IMR-90 (cell line): ENCODE data around the gene EXOC2. TPM values are rescaled to one million over a fixed set of nuclear protein-coding genes. Genes with fewer than 3 reads are reported as not detected.

ENCODE experiments used
- ATAC-seq: fragments of 200-7000 bp; cut with Tn5 transposase; 2 replicates; pipeline ENCODE4 v1.9.1; 2020; ENCODE audit warnings: low read depth, mild to moderate bottlenecking, moderate library complexity
- BruUV-seq: library from RNA; stranded (reverse); fragments of 400-500 nt; replicated peaks from 2 replicates; lab custom pipeline; 2021; lab: Mats Ljungman, UMichigan
- CTCF ChIA-PET: fragments of 300-600 bp; formaldehyde crosslinking; extraction: SDS; loops from one replicate; lab custom pipeline; 2021; ENCODE audit warnings: antibody characterized with exemption; lab: Yijun Ruan, JAX
- POLR2A ChIA-PET: fragments of 300-600 bp; sonication (Branson Sonifier 250); formaldehyde crosslinking; loops from one replicate; lab custom pipeline; 2022; ENCODE audit warnings: antibody characterized with exemption; ENCODE audit not compliant: unreplicated experiment; lab: Charles Lee
- DNase-seq: peaks from one replicate; pipeline ENCODE4 v3.0.0; 2013
- H2AFZ ChIP-seq: replicated peaks from 2 replicates; pipeline ENCODE3; 2013; ENCODE audit warnings: low read length, mild to moderate bottlenecking; ENCODE audit not compliant: poor library complexity
- H2AK5ac ChIP-seq: 2 replicates; pipeline ENCODE4 v1.6.1; 2013; ENCODE audit warnings: low read depth, low read length, inconsistent platforms
- H2AK9ac ChIP-seq: replicated peaks from 2 replicates; pipeline ENCODE3; 2013; ENCODE audit warnings: mild to moderate bottlenecking, low read depth, low read length, moderate library complexity; ENCODE audit not compliant: poor library complexity
- H2BK120ac ChIP-seq: 2 replicates; pipeline ENCODE4 v1.6.1; 2013; ENCODE audit warnings: low read depth, low read length, inconsistent platforms
- H2BK15ac ChIP-seq: 3 replicates; pipeline ENCODE4 v1.6.1; 2013; ENCODE audit warnings: low read depth, low read length, inconsistent platforms
- H2BK20ac ChIP-seq: 2 replicates; pipeline ENCODE4 v1.6.1; 2013; ENCODE audit warnings: low read depth, mild to moderate bottlenecking, inconsistent platforms, low read length, moderate library complexity
- H2BK5ac ChIP-seq: 2 replicates; pipeline ENCODE4 v1.6.1; 2013; ENCODE audit warnings: mild to moderate bottlenecking, low read depth, low read length, inconsistent platforms; ENCODE audit not compliant: poor library complexity, severe bottlenecking
- H3K14ac ChIP-seq: replicated peaks from 2 replicates; pipeline ENCODE4 v1.6.1; 2013; ENCODE audit warnings: low read depth, low read length, inconsistent platforms
- H3K18ac ChIP-seq: 2 replicates; pipeline ENCODE4 v1.6.1; 2013; ENCODE audit warnings: low read depth, low read length, control low read depth
- H3K23ac ChIP-seq: 2 replicates; pipeline ENCODE4 v1.6.1; 2013; ENCODE audit warnings: low read depth, low read length, inconsistent platforms
- H3K27ac ChIP-seq: 2 replicates; pipeline ENCODE4 v1.5.1; 2013; ENCODE audit warnings: mild to moderate bottlenecking, control low read depth, low read length; ENCODE audit not compliant: insufficient read depth
- H3K27me3 ChIP-seq: 2 replicates; pipeline ENCODE4 v1.6.1; 2013; ENCODE audit warnings: low read length; ENCODE audit not compliant: control insufficient read depth, insufficient read depth
- H3K36me3 ChIP-seq: 2 replicates; pipeline ENCODE4 v1.6.1; 2013; ENCODE audit warnings: low read length, mixed read lengths; ENCODE audit not compliant: control insufficient read depth, insufficient read depth
- H3K4ac ChIP-seq: 2 replicates; pipeline ENCODE4 v1.6.1; 2013; ENCODE audit warnings: low read depth, low read length, inconsistent platforms
- H3K4me1 ChIP-seq: 2 replicates; pipeline ENCODE4 v1.6.1; 2013; ENCODE audit warnings: low read length, mixed read lengths; ENCODE audit not compliant: control insufficient read depth, insufficient read depth
- H3K4me2 ChIP-seq: 2 replicates; pipeline ENCODE4 v1.6.1; 2013; ENCODE audit warnings: low read depth, mild to moderate bottlenecking, control low read depth, low read length, moderate library complexity
- H3K4me3 ChIP-seq: 2 replicates; pipeline ENCODE4 v1.5.1; 2013; ENCODE audit warnings: low read depth, mild to moderate bottlenecking, control low read depth, low read length, moderate library complexity; ENCODE audit not compliant: insufficient read depth
- H3K56ac ChIP-seq: 2 replicates; pipeline ENCODE4 v1.6.1; 2013; ENCODE audit warnings: low read length, inconsistent platforms; ENCODE audit not compliant: insufficient read depth; ENCODE audit errors: extremely low read depth
- H3K79me1 ChIP-seq, 2 experiments: 2 replicates each; pipeline ENCODE4 v1.6.1; 2013; ENCODE audit warnings: low read length in 2 of 2, inconsistent platforms in 1 of 2, low read depth in 1 of 2
- H3K9ac ChIP-seq: 2 replicates; pipeline ENCODE4 v1.6.1; 2013; ENCODE audit warnings: low read depth, low read length, control low read depth
- H3K9me1 ChIP-seq: 2 replicates; pipeline ENCODE4 v1.6.1; 2013; ENCODE audit warnings: low read length, inconsistent platforms; ENCODE audit not compliant: insufficient read depth
- H3K9me3 ChIP-seq: 2 replicates; pipeline ENCODE4 v1.6.1; 2013; ENCODE audit warnings: low read length; ENCODE audit not compliant: control insufficient read depth, insufficient read depth
- H4K20me1 ChIP-seq: 2 replicates; pipeline ENCODE4 v1.6.1; 2013; ENCODE audit warnings: low read length, inconsistent platforms; ENCODE audit not compliant: insufficient read depth
- H4K5ac ChIP-seq: 2 replicates; pipeline ENCODE4 v1.6.1; 2013; ENCODE audit warnings: mild to moderate bottlenecking, low read depth, low read length, control low read depth
- H4K8ac ChIP-seq, 2 experiments: 2 replicates each; pipeline ENCODE4 v1.6.1; 2013; ENCODE audit warnings: low read depth in 2 of 2, low read length in 2 of 2, control low read depth in 1 of 2, inconsistent platforms in 1 of 2
- H4K91ac ChIP-seq: 2 replicates; pipeline ENCODE4 v1.6.1; 2013; ENCODE audit warnings: low read depth, low read length, inconsistent platforms; ENCODE audit not compliant: insufficient read depth
- BHLHE40 ChIP-seq: fragments of 150-350 bp; IDR thresholded peaks from 2 replicates; pipeline ENCODE4 v1.6.1; 2016; ENCODE audit warnings: mild to moderate bottlenecking, low read depth, low read length
- CEBPB ChIP-seq: IDR thresholded peaks from 2 replicates; pipeline ENCODE4 v1.6.1; 2012; ENCODE audit warnings: low read depth, low read length, improper control_type of control experiment
- FOS ChIP-seq: fragments of 150-350 bp; IDR thresholded peaks from 2 replicates; pipeline ENCODE4 v1.6.1; 2016; ENCODE audit warnings: low read depth, low read length
- MAFK ChIP-seq: IDR thresholded peaks from 2 replicates; pipeline ENCODE4 v1.6.1; 2012; ENCODE audit warnings: low read depth, low read length, improper control_type of control experiment
- MAZ ChIP-seq: IDR thresholded peaks from 2 replicates; pipeline ENCODE4 v1.6.1; 2012; ENCODE audit warnings: low read depth, mild to moderate bottlenecking, low read length, improper control_type of control experiment, moderate library complexity, borderline replicate concordance
- MXI1 ChIP-seq: IDR thresholded peaks from 2 replicates; pipeline ENCODE4 v1.6.1; 2012; ENCODE audit warnings: low read depth, mild to moderate bottlenecking, low read length, moderate library complexity, borderline replicate concordance
- POLR2A ChIP-seq: IDR thresholded peaks from 2 replicates; pipeline ENCODE4 v1.6.1; 2012; ENCODE audit warnings: mild to moderate bottlenecking, low read depth, low read length
- RAD21 ChIP-seq: IDR thresholded peaks from 2 replicates; pipeline ENCODE4 v1.6.1; 2012; ENCODE audit warnings: low read length, improper control_type of control experiment
- RCOR1 ChIP-seq: IDR thresholded peaks from 2 replicates; pipeline ENCODE4 v1.6.1; 2012; ENCODE audit warnings: mild to moderate bottlenecking, low read length, improper control_type of control experiment; ENCODE audit not compliant: insufficient replicate concordance
- SMC3 ChIP-seq: fragments of 150-350 bp; IDR thresholded peaks from 2 replicates; pipeline ENCODE4 v1.6.1; 2016; ENCODE audit warnings: low read depth, mild to moderate bottlenecking, antibody characterized with exemption, low read length, moderate library complexity
- USF2 ChIP-seq: fragments of 150-350 bp; IDR thresholded peaks from 2 replicates; pipeline ENCODE4 v1.6.1; 2017; ENCODE audit warnings: mild to moderate bottlenecking, antibody characterized with exemption, low read length, low read depth
- WGBS, 2 experiments: methylation state at CpG; one replicate each; pipeline versions ENCODE4 v1.1.5 to v1.1.7; 2013; ENCODE audit warnings: missing lambda C conversion rate in 2 of 2; ENCODE audit not compliant: insufficient read length in 1 of 2; ENCODE audit errors: extremely low coverage in 2 of 2; 5-methylcytosine and 5-hydroxymethylcytosine counted together
- dilution Hi-C: fragments of 300-500 bp; cut with HindIII; formaldehyde crosslinking; loops from one replicate; pipeline ENCODE4 v1.14.3; 2018; ENCODE audit warnings: low sequenced_read_pairs; ENCODE audit not compliant: unreplicated experiment
- in situ Hi-C: fragments of 300-500 bp; cut with MboI; formaldehyde crosslinking; loops from 3 replicates; pipeline ENCODE4 v1.14.3; 2019; ENCODE audit warnings: low sequenced_read_pairs, inconsistent platforms, mixed read lengths
- intact Hi-C: fragments of 100-400 bp; cut with micrococcal nuclease; formaldehyde crosslinking; loops from 2 replicates; pipeline ENCODE4 v1.10.0; 2022
- polyA plus RNA-seq, 3 experiments: library from polyadenylated mRNA; depleted of rRNA; stranded (reverse); fragments of >200 nt; gene quantifications; 2 replicates each; pipeline ENCODE4 v1.2.3, GENCODE V29; 2012; ENCODE audit warnings: low replicate concordance in 1 of 3
- total RNA-seq: library from RNA; depleted of rRNA; stranded (reverse); fragments of >200 nt; gene quantifications from 2 replicates; pipeline ENCODE4 v1.2.3, GENCODE V29; 2012
- TF ChIP-seq, protein P1 (sequence below): conservative IDR thresholded peaks from 2 replicates; pipeline ENCODE4 v1.5.1; 2012; ENCODE audit warnings: mild to moderate bottlenecking, low read depth, low read length, improper control_type of control experiment
- TF ChIP-seq, protein P2 (sequence below): fragments of 150-350 bp; IDR thresholded peaks from 2 replicates; pipeline ENCODE4 v1.6.1; 2016; ENCODE audit warnings: low read depth, mild to moderate bottlenecking, low read length, moderate library complexity, borderline replicate concordance

EXOC2 gene
- total and polyA plus RNA-seq, 2 of the 4 experiments (the other 2 are of a cell fraction), result 13.1 to 37.3 TPM

DNA sequence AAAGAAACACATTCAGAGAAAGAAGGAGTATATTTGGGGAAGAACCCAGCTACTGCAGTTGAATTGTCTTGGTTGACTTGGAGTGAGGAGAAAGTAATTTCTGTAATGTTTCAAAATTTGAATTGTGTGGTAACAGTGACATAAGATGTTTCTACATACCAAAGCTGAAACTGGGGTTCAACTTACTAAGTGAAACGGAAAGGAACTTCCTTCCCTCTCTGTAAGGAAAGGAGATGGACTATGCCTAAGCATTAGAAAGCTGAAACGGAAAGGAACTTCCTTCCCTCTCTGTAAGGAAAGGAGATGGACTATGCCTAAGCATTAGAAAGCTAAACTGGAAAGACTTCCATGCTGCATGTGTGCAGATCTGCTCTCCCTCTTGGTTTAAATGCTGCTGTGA, 82.1 kb downstream of the EXOC2 start:
- no peak overlapping the region for H3K4ac ChIP-seq
- no peak overlapping the region for H3K18ac ChIP-seq
- TF ChIP-seq, protein P1, sequence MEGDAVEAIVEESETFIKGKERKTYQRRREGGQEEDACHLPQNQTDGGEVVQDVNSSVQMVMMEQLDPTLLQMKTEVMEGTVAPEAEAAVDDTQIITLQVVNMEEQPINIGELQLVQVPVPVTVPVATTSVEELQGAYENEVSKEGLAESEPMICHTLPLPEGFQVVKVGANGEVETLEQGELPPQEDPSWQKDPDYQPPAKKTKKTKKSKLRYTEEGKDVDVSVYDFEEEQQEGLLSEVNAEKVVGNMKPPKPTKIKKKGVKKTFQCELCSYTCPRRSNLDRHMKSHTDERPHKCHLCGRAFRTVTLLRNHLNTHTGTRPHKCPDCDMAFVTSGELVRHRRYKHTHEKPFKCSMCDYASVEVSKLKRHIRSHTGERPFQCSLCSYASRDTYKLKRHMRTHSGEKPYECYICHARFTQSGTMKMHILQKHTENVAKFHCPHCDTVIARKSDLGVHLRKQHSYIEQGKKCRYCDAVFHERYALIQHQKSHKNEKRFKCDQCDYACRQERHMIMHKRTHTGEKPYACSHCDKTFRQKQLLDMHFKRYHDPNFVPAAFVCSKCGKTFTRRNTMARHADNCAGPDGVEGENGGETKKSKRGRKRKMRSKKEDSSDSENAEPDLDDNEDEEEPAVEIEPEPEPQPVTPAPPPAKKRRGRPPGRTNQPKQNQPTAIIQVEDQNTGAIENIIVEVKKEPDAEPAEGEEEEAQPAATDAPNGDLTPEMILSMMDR, result no peak
- TF ChIP-seq RCOR1 (no peak), FOS (no peak), MXI1 (no peak), CEBPB (no peak), BHLHE40 (no peak), MAFK (no peak), RAD21 (no peak), USF2 (no peak), POLR2A (no peak), MAZ (no peak), SMC3 (no peak)
- TF ChIP-seq, protein P2, sequence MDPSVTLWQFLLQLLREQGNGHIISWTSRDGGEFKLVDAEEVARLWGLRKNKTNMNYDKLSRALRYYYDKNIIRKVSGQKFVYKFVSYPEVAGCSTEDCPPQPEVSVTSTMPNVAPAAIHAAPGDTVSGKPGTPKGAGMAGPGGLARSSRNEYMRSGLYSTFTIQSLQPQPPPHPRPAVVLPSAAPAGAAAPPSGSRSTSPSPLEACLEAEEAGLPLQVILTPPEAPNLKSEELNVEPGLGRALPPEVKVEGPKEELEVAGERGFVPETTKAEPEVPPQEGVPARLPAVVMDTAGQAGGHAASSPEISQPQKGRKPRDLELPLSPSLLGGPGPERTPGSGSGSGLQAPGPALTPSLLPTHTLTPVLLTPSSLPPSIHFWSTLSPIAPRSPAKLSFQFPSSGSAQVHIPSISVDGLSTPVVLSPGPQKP, result no peak
- dilution Hi-C loops (no loop called here), in situ Hi-C loops (no loop called here), intact Hi-C loops (no loop called here)
- H3K36me3 ChIP-seq, result peaks cover 11% of the 10 kb centered on the region; the same call in 1 of the 2 replicates
- POLR2A ChIA-PET, result no interaction called here
- no peaks in the 10 kb centered on the region for H3K27me3 ChIP-seq
- CTCF ChIA-PET, result no interaction called here
- WGBS, 2 experiments, result no CpG with 5 or more reads among the region's 2 CpGs
- no peak overlapping the region for H3K27ac ChIP-seq
- H4K91ac ChIP-seq, result no peak overlapping the region
- no peak overlapping the region for H3K56ac ChIP-seq
- no peaks in the 10 kb centered on the region for H4K20me1 ChIP-seq
- no peak overlapping the region for H3K14ac ChIP-seq
- ATAC-seq (no peak), DNase-seq (no peak)
- no peak overlapping the region for H2AK9ac ChIP-seq
- no peak overlapping the region for H3K9ac ChIP-seq
- H4K8ac ChIP-seq, result no peak overlapping the region
- H3K4me3 ChIP-seq, result no peak overlapping the region
- H2BK20ac ChIP-seq, result no peak overlapping the region
- H3K4me1 ChIP-seq, result no peaks in the 10 kb centered on the region
- H2BK15ac ChIP-seq, result no peak overlapping the region
- H4K5ac ChIP-seq, result no peak overlapping the region
- H2AK5ac ChIP-seq, result no peak overlapping the region
- no peak overlapping the region for H3K4me2 ChIP-seq
- no peak overlapping the region for H2BK120ac ChIP-seq
- H2BK5ac ChIP-seq, result no peak overlapping the region
- no peak overlapping the region for H2AFZ ChIP-seq
- no peak overlapping the region for H3K23ac ChIP-seq
- H3K9me1 ChIP-seq, result peaks cover 3% of the 10 kb centered on the region; the same call in 1 of the 2 replicates
- no peaks in the 10 kb centered on the region for H3K9me3 ChIP-seq
- peaks cover 0 to 11% of the 10 kb centered on the region in 2 experiments; a peak in 1 of 4 replicates for H3K79me1 ChIP-seq
- BruUV-seq, result no TSS peak
